Activated CD8-positive, alpha-beta memory T cell treated with anti-CD3 and anti-CD28 coated beads for 1 hour (primary cell): ENCODE measurements around the gene FRMD6.

ENCODE experiments used
- DNase-seq, 2 donors: peaks; one replicate each; pipeline ENCODE4 v3.0.0-alpha.2; 2020; ENCODE audit warnings: low read depth in 1 of 2; ENCODE audit errors: extremely low read depth in 1 of 2

Gene FRMD6

DNA sequence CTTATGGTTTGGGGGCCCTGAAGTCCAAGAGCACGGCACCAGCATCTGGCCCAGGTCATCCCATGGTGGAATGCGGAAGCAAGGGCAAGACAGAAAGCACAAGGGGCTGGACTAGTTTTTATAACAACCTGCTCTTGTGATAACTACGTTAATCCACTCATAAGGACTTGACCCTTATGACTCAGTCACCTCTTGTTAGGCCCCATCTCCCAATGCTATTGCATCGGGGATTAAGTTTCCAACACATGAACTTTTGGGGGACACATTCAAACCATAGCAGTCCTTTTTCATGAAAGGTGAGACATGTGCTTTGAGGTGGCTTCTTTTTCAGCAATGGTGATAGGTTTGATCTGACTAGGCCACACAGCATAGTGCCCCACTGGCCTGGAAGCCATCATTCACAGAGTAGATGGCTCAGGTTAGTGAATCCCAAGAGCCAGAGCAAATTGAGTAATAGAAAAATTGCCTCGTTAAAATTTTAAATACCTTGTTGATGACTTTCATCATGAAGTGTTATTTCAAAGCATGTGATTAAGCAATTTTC lies 12.1 kb downstream of the FRMD6 start:
- no peak for DNase-seq

DNA sequence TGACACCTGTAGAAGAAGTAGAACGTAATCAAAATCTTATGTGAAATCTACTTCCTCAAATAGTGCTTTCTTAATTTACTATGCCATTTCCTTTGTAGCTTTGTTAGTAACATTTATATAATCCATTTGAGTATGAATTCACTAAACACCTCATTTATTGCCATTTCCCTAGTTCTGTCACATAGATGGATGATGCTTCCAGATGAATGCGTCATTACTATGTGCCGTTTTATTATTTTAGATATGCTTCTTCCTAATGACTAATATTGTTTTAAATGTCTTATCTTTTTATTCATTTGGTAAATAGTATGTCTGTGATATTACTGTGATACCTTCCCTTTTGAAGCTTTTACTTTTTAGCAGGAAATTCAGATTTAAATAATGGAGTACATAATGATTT lies 14.4 kb downstream of the FRMD6 start:
- no peak for DNase-seq

DNA sequence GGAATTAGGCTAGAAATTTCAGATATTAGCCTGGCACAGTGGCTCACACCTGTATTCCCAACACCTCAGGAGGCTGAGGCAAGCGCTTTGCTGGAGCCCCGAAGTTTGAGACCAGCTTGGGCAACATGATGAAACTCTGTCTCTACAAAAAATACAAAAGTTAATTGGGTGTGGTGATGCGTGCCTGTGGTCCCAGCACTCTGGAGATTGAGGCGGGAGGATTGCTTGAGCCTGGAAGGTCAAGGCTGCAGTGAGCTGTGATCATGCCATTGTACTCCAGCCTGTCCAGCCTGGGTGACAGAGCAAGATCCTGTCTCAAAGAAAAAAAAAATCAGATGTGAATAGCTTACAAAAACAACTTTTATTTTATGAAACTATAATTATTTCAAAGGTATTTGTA lies 15.1 kb downstream of the FRMD6 start:
- DNase-seq = no peak

DNA sequence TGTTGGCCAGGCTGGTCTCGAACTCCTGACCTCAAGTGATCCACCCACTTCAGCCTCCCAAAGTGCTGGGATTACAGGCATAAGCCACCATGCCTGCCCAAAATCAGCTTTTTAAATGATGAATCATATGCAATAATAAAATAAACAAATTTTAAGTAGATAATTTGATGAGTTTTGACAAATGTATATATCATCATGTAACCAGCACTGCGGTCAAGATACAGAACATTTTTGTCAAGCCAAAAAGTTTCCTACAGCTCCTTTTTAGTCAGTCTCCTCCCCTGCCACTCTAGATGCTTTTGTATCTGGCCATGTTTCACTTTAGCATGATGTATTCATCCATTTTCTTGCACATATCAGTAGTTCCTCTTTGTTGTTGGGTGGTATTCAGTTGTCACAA lies 17.2 kb downstream of the FRMD6 start:
- DNase-seq = no peak

DNA sequence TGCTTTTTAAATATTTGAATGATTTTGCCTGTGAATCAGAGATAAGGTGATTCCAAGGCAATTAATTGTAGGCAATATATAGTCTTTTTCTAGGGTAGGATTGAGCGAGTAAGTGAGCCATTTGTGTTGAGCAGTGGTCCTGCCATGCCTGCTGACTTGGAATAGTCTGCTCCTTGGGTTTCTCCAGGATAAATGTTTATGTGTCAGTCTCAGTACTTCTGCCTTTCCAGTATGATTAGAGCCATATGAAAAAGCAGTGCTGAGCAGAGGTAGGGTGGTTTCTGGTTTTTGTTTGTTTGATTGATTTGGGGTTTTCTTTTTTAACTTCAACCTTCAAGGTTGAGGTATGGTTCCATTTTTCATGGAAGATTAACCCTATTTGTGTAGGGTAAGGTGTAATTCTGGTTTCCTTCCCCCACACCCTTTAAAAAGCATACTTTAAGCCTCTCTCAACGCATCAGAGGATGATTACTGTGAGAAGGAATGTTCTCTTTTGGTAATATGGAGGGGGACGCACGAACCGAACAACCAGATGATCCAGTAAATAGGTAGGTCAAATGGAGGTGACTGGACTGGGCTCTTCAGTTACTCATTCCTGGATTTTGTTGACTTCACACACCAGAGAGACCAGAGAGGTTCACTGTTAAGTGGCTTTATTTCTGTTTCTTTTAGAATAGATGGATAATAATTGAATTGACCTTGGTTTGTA lies 22.7 kb downstream of the FRMD6 start:
- DNase-seq = no peak

DNA sequence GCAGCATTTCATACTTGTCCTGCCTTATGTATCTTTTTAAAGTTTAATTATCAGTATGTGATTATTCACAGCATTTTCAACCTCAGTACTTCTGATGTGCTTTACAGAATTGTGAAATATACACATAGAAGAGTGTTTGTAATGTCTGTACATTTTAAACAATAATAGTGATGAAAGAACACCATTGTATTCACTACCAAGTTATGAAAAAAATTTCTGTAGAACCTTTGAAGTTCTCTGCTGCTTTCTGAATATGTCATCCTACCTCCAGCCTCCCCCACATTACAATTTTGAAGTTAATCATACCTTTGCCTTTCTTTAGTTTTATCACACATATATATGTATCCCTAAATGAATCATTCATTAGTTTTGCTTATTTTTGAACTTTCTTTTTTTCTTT lies 24.8 kb downstream of the FRMD6 start:
- no peak for DNase-seq

DNA sequence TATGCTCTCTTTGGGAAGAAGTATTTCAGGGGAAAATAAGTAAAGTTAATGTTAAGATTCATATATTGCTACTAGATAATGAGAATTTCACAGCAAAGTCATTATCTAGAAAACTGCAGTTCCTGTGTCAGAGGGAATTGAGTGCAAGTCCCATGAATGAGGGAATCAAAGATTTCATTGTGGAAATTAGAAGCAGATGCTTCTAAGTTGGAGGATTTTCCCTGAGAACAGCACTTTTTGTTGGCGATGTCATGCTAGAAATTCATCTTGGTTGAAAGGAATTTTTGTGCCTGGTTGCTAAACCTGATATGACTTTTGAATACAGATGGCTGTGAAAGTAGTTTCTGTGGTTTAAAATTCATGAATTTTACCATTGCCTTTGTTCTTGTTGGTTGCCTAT lies 25.6 kb downstream of the FRMD6 start:
- DNase-seq = no peak

DNA sequence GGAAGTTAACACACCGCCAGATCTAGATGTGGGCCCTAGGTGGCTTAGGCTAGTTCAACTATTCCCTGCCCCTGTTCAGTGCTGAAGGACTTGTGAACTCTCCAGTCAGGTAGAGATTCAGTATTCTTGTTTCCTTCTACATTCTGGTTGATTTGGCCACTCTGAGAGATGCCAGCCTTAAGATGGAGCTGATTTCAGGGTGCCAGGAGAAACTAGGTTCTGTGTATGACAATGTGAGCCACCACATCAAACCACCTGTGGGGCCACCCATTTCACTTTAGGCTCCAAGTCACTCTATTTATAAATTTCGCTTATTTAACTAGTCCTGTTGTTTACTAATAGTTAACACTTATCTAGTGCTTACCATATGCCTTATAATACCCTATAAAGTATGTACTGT lies 26.0 kb downstream of the FRMD6 start:
- DNase-seq = no peak

DNA sequence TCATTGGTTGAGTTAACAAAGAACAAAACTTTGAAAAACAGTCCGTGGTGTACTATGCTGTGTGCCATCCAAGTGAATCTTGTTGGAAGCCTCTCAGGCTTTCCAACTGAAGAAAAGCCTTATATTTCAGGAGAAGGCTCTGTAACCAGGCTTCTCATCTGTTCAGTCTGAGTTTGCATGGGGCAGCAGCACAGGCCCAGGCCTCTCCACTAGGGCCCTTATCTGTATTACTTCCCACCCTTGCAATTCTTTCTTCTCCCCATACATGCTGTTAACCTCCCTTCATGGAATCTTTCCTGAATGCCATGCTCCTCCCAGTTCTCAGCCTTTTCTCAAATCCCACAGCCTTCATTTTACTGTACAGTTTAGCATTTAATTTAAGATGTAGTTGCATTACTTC lies 28.3 kb downstream of the FRMD6 start:
- DNase-seq = no peak

DNA sequence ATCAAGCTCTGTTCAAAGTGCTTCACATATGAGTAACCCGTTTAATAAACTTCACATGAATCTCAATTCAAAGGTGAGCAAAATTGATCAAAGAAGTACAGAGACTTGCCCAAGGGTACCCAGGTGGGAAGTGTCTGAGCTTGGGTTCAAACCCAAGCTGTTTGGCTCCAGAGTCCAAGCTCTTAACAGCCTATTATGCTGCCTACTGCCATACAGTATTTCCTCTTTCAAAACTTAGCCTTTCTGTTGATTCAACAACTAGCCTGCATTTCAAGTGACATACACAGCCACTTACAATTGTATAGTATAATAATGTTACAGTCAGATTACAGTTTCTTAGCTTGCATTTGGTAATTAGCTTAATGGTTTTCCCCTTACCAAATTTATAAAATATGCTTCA lies 29.7 kb downstream of the FRMD6 start:
- no peak for DNase-seq

DNA sequence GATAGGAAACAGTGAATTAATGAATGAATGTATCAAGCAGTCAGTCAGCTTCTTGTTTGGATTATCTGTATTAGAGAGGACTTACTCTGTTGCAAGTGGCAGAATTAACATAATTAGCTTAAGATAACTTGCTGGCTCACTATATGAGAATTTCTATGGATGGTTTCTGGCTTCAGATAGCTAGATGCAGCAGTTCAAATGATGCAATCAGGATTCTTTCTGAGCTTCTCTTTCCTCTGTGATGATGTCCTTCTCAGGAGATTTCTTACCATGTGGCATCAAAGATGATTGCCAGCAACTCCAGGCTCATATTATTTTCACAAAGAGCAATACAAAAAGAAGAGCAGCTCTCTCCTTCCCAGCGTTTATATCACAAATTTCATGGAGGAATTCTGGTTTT lies 30.7 kb downstream of the FRMD6 start:
- DNase-seq = no peak

DNA sequence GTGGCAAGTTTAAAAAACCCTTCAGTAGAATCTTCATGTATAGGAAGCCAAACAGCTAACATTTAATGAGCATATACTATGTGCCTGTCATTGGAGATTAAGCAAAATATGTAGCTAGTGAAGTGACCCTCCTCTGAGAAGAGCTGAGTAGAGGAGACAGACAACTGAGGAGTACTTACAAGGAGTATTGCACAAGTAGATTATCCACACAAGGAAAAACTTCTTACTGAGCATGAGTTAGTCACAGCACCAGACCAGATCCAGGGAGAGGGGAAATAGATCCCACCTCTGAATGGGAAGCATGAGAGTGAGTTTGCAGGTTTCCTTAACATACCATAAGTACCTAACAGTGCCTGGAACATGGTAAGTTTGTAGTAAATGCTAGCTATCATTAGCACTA lies 33.0 kb downstream of the FRMD6 start:
- DNase-seq = no peak

DNA sequence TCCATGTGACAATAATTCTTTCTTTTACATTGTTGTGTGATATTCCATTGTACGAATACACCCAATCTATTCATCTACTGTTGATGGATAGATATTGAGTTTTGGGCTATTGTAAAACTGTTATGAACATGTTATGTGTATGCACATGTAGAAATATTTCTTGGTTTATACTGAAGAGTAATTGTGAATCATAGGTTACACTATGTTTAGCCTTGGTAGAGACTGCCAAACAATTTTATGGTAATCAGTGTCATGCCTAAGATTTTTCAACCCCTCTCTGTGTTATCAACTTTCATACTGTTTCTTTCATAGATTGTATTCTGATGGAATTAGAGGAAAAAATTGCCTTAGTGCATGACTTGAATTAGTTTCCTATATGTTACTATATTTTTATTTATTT lies 39.5 kb downstream of the FRMD6 start:
- no peak for DNase-seq

DNA sequence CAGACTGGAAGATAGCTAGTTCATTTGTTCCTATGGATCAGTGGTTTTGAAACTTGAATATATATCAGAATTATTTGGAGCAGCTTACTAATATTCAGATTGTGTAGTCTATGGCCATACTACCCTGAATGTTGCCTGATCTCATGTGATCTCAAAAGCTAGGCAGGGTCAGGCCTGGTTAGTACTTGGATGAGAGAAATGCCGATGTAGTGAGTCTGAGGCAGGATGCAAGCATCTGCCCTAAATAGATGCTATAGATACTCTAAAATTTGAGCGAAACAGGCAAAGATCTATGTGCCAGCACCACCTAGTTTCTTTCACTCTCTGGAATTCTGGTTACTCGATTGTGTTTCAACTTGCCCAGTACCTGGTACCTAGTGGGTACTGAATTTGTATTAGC lies 40.9 kb downstream of the FRMD6 start:
- DNase-seq = no peak

DNA sequence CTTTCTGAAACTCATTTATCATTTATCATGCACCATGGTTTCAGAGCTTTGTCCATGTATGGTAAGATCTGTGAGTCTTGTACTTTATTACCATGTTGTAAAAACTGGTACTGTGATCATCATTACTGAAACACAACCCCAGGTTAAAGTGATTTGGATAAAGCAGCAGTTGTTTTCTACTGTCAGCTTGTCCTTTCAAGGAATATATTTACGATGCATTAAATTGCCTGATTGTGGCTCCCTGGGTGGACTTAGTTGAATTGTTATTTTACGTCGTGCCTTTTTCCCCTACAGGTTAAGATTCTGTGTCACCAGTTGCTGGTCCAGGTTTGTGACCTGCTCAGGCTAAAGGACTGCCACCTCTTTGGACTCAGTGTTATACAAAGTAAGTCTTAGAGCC lies 46.1 kb downstream of the FRMD6 start:
- DNase-seq = no peak

DNA sequence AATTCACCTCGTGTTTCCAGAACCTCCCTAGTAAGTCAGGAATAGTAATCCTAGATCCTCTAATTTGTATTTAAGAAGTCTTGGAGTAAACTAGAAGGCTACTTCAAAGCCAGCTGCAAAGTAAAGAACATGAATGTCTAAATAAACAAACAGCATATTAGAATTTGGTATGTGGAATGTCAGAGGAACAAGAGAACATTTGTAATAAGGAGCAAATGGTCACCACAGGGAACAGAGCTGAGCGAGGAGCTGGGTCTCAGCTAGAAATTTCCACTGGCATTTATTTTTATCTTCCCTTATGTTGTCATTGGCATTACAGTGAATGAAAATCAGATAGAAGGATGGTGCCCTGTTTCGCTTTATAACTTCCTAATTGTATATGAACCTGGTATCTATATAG lies 50.2 kb downstream of the FRMD6 start:
- DNase-seq = no peak

DNA sequence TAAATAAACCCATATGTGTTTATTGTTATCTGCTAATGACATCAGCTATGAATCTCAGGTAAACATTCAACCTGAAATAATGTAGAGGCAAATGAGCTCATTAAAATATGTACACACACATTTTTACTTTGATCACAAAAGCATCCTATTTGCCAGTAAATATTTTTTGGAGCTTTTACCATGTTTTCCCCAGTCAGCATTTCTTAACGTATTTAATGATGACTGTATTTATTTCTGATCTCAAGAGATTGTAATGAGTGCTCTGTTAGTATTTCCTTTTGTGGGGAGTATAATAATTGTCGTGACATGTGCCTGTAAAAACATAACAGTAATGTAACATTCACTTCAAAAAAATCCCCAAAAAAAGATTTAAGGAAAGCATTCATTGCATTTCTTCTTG lies 52.1 kb downstream of the FRMD6 start:
- DNase-seq = no peak

DNA sequence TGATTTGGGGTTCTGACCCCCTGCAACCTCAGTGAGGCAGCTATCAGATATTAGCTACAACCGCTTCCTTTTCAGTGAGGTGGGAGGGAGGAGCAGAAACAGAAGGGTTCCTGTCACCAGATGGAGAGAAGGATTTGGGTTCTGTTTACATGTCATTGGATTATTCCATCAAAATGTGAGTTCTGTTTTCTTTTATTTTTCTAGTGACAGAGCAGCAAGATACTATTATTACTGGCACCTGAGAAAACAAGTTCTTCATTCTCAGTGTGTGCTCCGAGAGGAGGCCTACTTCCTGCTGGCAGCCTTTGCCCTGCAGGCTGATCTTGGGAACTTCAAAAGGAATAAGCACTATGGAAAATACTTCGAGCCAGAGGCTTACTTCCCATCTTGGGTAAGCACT lies 52.8 kb downstream of the FRMD6 start:
- no peak for DNase-seq

DNA sequence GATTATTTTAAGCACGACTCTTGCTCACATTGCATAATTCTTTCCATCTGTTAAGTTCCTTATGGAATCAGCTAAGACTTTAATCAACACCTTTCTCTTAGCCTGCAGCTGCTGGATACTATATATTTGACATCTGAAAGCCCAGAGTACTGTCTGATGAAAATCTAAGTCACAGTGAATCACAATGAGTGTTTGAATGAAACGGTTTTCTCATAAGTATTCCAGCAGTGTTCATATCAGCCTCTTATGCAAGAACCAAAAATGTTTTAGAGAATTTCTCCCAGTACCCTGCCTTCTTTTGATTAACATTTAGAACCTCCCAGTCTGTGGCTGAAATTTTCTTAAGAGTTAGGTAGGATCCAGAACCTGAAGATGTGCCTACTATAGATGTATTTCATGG lies 55.6 kb downstream of the FRMD6 start:
- no peak for DNase-seq

DNA sequence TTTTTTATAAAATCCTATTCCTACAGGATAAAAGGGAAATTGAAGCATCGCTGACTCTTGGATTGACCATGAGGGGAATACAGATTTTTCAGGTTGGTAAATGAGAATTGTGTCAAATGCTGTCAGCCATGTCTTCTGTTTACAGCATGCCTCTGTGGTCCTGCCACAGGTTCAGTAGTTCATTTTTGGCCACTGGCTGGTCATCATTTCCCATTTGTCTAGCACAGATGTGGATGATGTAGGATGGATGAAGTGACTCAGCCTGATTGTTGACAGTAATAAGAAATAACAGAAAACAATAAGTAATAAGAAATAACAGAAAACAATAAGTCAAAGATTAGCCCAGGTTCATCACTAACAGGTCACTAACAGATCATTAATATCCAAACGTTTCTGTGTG lies 59.8 kb downstream of the FRMD6 start:
- DNase-seq = no peak

DNA sequence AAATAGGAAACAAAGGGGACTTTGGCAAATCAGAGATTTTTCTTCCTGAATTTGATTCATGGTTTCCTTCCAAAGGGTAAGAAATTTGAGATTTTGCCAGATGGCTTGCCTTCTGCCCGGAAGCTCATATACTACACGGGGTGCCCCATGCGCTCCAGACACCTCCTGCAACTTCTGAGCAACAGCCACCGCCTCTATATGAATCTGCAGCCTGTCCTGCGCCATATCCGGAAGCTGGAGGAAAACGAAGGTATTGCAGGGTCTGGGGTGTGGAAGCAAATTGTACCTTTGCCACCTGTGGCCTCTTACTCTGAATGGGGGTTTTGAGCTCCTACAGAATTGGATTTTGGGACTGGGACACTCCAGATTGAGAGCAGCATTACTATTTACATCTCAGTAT lies 63.5 kb downstream of the FRMD6 start:
- DNase-seq = no peak

DNA sequence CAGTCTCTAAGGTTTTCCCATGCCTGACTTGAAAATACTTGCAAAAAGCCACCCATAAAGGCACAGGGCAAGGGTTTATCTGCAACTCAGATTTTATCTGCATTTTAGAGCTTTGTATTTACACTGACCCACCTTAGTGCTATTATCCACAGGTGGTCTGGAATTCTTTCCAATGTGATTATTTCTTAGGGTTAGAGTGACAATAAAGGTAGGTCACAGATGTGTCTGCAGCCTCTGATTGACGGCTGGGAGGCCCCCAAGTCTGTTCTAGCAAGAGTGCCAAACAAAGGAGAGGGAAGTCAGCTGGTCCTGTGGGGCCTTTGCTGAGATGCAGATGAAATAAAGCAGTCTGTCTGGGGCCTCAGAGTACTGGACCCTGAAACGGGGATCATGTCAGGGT lies 64.0 kb downstream of the FRMD6 start:
- no peak for DNase-seq

DNA sequence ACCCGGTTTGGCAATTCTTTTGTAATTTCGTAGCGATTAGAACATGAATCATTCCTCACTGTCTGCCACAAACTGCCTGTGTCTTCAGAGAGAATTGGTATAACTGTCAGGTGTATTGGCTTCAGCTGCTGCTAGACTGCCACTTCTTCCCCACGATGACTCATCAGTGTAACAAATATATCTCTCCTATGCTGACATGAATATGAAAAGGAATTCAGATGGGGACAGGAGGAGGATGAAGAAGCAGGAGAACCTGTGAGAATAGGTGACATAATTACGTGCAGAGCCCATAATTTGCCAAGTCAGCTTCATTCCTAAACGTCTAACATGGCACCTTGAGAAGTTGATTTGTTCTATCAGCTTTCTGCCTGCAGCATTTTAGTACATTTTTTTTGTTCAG lies 64.9 kb downstream of the FRMD6 start:
- DNase-seq = no peak
